ENCODE data around the gene PDLIM1.
"Not testable (repeated sequence)": the region's sequence is repeated elsewhere in the genome, so short reads cannot be mapped to it uniquely, and the experiment has no call there.

PDLIM1 gene

GRCh38 chr10:95202865-95203264, 87.9 kb downstream of the PDLIM1 start:
- not testable (repeated sequence) for DNase-seq (ENCODE audit: low read depth)

- no peak for DNase-seq (ENCODE audit: low read depth)
Observed at GRCh38 chr10:95201736-95202135, 89.1 kb downstream of the PDLIM1 start.

DNA sequence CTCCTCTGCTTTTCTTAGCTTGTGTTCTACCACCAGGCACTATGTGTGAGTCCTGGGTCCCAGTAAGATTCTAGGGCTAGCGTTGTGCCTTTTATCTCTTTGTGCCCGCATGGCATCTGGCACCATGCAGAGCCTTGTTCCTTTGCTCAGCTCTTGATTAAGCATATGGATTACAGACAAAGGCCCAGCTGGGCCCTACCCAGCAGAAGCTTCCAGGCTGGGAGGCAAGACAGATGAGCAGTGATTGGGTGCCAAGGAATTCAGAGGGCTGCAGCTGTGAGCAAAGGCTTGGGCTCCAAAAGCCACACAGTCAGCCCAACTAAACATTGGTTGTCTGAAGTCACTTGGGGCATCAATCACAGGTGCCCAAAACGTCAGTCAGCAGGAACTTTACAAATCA, 94.8 kb downstream of the PDLIM1 start:
- DNase-seq (ENCODE audit: low read depth) = no peak

- DNase-seq (ENCODE audit: low read depth) = no peak
Observed at GRCh38 chr10:95193944-95194343, 96.9 kb downstream of the PDLIM1 start, which contains the start of gene ACSM6. TSS of gene ACSM6 (plus strand) at chr10:95194238. CDS start at chr10:95194486, 248 bp downstream.

- no peak for DNase-seq (ENCODE audit: low read depth)
Observed at GRCh38 chr10:95188593-95188992, 102.2 kb downstream of the PDLIM1 start.

- DNase-seq (ENCODE audit: low read depth) = no peak
Observed at GRCh38 chr10:95187617-95188016, 103.2 kb downstream of the PDLIM1 start.

All from activated T-helper 1 cell treated with Interleukin-2 at 50 U/mL for 16 hours (primary cell).